Measurements from ENCODE around the gene SYTL1. TPM values are rescaled to one million over a fixed set of nuclear protein-coding genes. Genes with fewer than 3 reads are reported as not detected.

The SYTL1 gene
- polyA plus RNA-seq, 1 donor from 2014 or later = not detected

DNA sequence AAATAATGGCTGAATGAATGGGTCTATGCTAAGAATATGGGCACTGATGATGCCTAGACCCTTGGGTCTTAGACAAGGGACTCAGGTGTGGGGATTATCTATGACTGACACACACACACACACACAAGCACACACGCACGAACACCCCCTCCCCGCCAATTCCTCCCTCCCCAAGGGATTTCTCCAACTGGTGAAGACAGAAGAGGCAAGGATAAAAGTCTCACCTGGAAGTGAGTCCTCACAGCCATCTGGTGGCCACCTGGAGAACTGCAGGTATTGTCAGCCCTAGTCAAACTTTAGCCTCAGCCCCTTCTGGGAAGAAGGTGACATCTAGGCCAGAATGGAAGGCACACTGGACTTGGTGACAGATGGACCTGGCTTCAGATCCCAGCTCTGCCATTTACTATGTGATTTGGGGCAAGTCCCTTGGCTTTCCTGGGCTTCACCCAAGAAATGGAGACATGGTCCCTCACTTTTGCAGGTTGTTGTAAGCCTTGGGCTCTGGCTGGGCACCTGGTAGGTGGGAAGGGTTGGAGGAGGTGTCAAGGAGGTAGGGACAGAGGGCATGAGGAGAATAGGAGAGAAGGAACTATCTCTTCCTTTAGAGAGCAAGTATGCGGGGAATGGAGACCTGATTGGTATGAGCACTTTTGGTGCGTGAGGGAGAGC lies 46.6 kb downstream of the SYTL1 start:
- Histone ChIP-seq H3K9ac (ENCODE audit: low read length) (no peak overlapping the region), H2AFZ (ENCODE audit: low read depth, low read length) (no peak overlapping the region), H4K20me1 (ENCODE audit: insufficient read depth) (no peaks in the 10 kb centered on the region), H3K4me2 (ENCODE audit: low read length) (no peak overlapping the region), H3K9me2 (ENCODE audit: insufficient read depth, low read length) (no peaks in the 10 kb centered on the region), H3K4me3 (ENCODE audit: low read length) (no peak overlapping the region), H3K9me3 (ENCODE audit: low read length) (no peaks in the 10 kb centered on the region), H3K36me3 (ENCODE audit: insufficient read depth, low read length) (no peaks in the 10 kb centered on the region), H3F3A (ENCODE audit: insufficient read depth, low read length, poor library complexity, severe bottlenecking) (no peaks in the 10 kb centered on the region), H3K27me3 (ENCODE audit: insufficient read depth, low read depth, low read length) (peaks cover 3% of the 10 kb centered on the region), H3K79me2 (replicated peaks; ENCODE audit: insufficient read depth, low read length) (no peaks in the 10 kb centered on the region), H3K27ac (ENCODE audit: low read length) (no peak overlapping the region)
- TF ChIP-seq EP300 (conservative IDR thresholded peaks at IDR 0.05; ENCODE audit: poor library complexity, severe bottlenecking) (no peak), POLR2AphosphoS5 (IDR thresholded peaks at IDR 0.05) (no peak), RAD21 (conservative IDR thresholded peaks at IDR 0.05) (peak; percentile 84), TAF1 (IDR thresholded peaks at IDR 0.05; ENCODE audit: low read depth) (no peak), MXI1 (conservative IDR thresholded peaks at IDR 0.05; ENCODE audit: poor library complexity, severe bottlenecking) (no peak), SMC3 (conservative IDR thresholded peaks at IDR 0.05; ENCODE audit: poor library complexity) (peak; percentile 92), EZH2 (IDR thresholded peaks at IDR 0.05; ENCODE audit: borderline replicate concordance, insufficient read depth, low read length, poor library complexity, severe bottlenecking) (no peak)
- TF ChIP-seq, protein P1, sequence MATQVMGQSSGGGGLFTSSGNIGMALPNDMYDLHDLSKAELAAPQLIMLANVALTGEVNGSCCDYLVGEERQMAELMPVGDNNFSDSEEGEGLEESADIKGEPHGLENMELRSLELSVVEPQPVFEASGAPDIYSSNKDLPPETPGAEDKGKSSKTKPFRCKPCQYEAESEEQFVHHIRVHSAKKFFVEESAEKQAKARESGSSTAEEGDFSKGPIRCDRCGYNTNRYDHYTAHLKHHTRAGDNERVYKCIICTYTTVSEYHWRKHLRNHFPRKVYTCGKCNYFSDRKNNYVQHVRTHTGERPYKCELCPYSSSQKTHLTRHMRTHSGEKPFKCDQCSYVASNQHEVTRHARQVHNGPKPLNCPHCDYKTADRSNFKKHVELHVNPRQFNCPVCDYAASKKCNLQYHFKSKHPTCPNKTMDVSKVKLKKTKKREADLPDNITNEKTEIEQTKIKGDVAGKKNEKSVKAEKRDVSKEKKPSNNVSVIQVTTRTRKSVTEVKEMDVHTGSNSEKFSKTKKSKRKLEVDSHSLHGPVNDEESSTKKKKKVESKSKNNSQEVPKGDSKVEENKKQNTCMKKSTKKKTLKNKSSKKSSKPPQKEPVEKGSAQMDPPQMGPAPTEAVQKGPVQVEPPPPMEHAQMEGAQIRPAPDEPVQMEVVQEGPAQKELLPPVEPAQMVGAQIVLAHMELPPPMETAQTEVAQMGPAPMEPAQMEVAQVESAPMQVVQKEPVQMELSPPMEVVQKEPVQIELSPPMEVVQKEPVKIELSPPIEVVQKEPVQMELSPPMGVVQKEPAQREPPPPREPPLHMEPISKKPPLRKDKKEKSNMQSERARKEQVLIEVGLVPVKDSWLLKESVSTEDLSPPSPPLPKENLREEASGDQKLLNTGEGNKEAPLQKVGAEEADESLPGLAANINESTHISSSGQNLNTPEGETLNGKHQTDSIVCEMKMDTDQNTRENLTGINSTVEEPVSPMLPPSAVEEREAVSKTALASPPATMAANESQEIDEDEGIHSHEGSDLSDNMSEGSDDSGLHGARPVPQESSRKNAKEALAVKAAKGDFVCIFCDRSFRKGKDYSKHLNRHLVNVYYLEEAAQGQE (IDR thresholded peaks at IDR 0.05; ENCODE audit: borderline replicate concordance) = no peak
- TF ChIP-seq, protein P2, sequence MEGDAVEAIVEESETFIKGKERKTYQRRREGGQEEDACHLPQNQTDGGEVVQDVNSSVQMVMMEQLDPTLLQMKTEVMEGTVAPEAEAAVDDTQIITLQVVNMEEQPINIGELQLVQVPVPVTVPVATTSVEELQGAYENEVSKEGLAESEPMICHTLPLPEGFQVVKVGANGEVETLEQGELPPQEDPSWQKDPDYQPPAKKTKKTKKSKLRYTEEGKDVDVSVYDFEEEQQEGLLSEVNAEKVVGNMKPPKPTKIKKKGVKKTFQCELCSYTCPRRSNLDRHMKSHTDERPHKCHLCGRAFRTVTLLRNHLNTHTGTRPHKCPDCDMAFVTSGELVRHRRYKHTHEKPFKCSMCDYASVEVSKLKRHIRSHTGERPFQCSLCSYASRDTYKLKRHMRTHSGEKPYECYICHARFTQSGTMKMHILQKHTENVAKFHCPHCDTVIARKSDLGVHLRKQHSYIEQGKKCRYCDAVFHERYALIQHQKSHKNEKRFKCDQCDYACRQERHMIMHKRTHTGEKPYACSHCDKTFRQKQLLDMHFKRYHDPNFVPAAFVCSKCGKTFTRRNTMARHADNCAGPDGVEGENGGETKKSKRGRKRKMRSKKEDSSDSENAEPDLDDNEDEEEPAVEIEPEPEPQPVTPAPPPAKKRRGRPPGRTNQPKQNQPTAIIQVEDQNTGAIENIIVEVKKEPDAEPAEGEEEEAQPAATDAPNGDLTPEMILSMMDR (IDR thresholded peaks at IDR 0.05; ENCODE audit: poor library complexity, severe bottlenecking) = peak; percentile 88

DNA sequence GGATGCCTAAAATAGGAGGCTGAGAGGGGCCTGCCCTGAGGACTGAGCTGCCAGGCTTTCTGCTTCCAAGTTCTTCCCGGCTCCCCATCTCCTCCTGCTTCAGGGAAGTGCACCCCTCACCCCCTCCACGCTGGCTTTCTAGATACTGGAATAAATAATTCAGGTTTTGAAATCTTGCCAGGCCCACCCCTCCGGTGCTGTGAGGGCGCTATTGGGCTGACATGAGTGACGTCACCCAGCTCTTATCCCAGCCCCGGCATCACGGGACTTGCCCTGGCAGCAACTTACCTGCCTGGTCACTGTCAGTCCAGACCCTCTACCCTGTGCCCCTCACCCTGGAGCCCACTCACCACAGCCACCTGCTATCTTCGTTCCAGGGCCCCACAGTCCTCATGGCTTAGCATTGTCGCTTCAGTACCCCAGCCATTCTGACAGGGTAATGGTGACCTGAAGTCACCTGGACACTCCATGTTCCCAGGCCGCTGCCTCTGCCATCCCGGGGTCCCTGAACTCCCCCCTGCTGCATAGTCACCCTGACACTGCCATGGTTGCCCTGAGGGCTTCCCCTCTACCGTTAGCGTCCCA lies 49.8 kb downstream of the SYTL1 start:
- peak overlapping the region; percentile 12 for H3K27ac ChIP-seq (ENCODE audit: low read length)
- H4K20me1 ChIP-seq (ENCODE audit: insufficient read depth) = no peaks in the 10 kb centered on the region
- no peaks in the 10 kb centered on the region for H3F3A ChIP-seq (ENCODE audit: insufficient read depth, low read length, poor library complexity, severe bottlenecking)
- peak overlapping the region; percentile 75 for H3K4me3 ChIP-seq (ENCODE audit: low read length)
- peak overlapping the region; percentile 84 for H3K9ac ChIP-seq (ENCODE audit: low read length)
- H3K79me2 ChIP-seq (replicated peaks; ENCODE audit: insufficient read depth, low read length) = no peaks in the 10 kb centered on the region
- no peaks in the 10 kb centered on the region for H3K9me2 ChIP-seq (ENCODE audit: insufficient read depth, low read length)
- no peaks in the 10 kb centered on the region for H3K27me3 ChIP-seq (ENCODE audit: insufficient read depth, low read depth, low read length)
- peak overlapping the region; percentile 51 for H2AFZ ChIP-seq (ENCODE audit: low read depth, low read length)
- peak overlapping the region; percentile 44 for H3K4me2 ChIP-seq (ENCODE audit: low read length)
- no peaks in the 10 kb centered on the region for H3K36me3 ChIP-seq (ENCODE audit: insufficient read depth, low read length)
- no peaks in the 10 kb centered on the region for H3K9me3 ChIP-seq (ENCODE audit: low read length)
- TF ChIP-seq EZH2 (IDR thresholded peaks at IDR 0.05; ENCODE audit: borderline replicate concordance, insufficient read depth, low read length, poor library complexity, severe bottlenecking) = no peak

Measured in neural cell (in vitro differentiated cells).